ENCODE results near the gene CCDC50.

CCDC50 gene

DNA sequence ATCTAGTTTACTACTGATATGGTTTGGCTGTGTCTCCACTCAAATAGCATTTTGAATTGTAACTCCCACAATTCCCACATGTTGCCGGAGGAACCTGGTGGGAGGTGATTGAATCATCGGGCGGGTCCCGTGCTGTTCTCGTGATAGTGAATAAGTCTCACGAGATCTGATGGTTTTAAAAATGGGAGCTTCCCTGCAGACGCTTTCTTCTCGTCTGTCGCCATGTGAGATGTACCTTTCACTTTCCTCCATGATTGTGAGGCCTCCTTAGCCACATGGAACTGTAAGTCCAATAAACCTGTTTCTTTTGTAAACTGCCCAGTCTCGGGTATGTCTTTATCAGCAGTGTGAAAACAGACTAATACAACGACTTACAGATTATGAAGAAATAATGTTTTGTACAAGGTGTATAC lies 96.1 kb downstream of the CCDC50 start:
- DNase-seq (ENCODE audit: low spot score) = no peak

DNA sequence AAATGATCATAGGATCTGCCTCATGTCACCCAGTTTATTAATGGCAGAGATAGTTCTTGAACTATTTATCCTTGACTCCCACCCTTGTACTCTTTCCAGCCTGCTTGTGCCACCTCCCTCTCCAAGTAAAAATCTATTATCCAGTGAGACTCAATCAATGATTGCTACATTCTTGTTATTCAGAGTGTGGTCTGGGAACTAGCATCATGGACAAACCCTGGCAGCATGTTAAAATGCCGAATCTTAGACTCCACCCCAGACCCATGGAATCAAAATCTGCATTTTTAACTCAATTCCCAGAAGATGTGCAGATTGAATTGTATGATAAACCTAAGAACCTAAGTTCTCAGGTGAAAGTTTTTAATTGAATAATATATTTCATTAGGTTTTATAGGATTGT lies 97.1 kb downstream of the CCDC50 start:
- DNase-seq (ENCODE audit: low spot score) = no peak

GRCh38 chr3:191428177-191428576 lies 99.0 kb downstream of the CCDC50 start:
- no peak for DNase-seq (ENCODE audit: low spot score)

- no peak for DNase-seq (ENCODE audit: low spot score)
Measured at GRCh38 chr3:191430103-191430502, 100.9 kb downstream of the CCDC50 start.

DNA sequence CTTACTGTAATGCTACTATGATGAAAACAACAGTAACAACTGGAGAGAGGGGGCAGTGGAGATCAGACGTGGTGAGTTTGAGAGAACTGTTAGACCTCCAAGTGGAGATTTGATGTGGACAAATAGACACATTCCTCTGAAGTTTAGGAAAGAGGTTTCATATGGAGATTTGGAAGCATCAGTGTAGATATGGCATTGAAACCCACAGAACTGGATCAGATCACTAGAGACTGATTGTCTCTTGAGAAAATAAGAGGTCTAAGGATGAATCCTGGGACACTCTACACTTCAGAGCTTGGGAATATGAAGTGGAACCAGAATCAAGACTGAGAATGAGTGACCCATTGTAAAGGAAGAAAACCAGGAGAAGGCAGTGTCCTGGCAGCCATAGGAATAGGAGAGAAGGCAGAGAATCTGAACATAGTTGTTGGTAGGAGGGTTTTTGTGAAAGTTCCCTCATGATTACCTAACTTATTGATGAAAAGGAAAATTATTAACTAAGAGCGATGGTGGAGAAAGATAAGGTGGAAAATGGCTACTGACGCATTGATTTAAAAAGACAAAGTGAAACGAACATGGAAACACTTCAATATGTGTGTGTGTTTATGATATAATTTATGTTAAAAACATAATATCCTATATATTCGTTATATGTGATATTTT lies 102.1 kb downstream of the CCDC50 start:
- DNase-seq (ENCODE audit: low spot score) = no peak

DNA sequence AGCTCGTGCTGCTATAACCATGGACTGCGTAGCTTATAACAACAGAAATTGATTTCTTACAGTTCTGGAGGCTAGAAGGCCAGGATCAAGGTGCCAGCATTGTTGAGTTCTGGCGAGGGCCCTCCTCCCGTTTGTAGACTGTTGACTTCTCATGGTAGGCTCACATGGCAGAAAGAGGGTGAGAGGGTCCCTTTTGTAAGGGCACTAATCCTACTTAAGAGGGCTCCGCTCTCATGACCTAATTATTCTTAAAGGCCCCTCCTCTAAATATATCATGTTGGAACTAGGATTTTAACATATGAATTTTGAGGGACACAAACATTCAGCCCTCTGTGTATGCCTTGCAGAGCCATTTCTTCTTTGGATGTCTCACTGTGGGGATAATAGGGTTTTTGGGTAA lies 103.0 kb downstream of the CCDC50 start:
- DNase-seq (ENCODE audit: low spot score) = no peak

DNA sequence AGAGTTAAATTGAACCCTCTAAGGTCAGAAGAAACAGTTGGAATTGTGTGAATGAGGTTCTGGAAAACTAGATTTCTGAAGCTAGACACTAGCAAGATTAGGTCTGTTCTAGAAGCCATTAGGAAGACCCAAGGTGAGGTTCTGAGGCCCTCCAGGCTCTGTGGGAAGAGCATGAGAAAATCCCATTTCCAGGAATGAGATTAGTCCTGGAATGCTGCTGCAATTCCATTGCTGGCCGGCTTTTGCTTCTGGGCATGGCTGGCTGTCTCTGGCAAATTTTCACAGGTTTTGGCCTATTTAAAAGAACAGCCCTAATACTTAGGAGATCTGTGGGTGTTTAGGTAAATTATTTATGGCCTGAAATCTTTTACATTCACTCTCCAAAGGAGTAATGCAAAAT lies 104.8 kb downstream of the CCDC50 start:
- DNase-seq (ENCODE audit: low spot score) = no peak

DNA sequence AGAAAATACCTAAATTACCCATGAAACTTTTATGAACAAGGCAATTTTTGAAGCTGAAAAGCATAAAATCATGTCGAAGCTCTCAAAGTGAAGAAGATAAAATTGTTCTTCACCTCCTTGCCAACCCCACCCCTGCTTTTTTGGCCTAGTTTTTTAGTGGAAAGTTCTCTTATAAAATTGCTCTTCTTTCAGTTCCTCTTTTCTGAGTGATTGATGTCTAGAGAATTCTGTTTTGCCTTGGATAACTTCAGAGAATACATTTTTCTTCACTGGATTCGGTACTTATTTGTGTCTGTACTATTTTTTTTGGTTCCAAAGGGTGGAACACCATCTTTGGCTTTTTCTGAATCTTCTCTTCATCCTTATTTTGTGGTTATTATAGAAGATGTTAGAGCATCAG lies 106.8 kb downstream of the CCDC50 start:
- DNase-seq (ENCODE audit: low spot score) = no peak

- no peak for DNase-seq (ENCODE audit: low spot score)
Measured at GRCh38 chr3:191438150-191438814, 109.1 kb downstream of the CCDC50 start.

GRCh38 chr3:191440532-191440931 lies 111.3 kb downstream of the CCDC50 start:
- no peak for DNase-seq (ENCODE audit: low spot score)

GRCh38 chr3:191441687-191442086 lies 112.5 kb downstream of the CCDC50 start:
- no peak for DNase-seq (ENCODE audit: low spot score)

DNA sequence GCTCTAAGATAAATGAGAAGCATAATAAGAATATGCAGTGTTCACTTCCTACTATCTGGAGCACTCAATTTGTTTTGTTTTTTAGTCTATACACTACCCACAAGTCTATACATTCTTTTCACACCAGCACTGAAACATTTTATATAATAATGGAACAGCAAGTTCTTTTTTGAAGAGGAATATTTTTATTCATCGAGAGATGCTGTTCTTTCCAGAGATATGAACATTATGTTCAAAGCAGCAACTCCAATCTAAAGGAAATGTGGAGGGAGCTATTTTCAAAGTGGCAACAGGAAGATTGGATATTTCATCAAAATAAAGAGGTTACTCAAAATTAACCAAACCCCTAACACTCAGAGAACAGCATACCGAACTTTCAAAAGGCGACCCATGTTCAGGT lies 115.4 kb downstream of the CCDC50 start:
- DNase-seq (ENCODE audit: low spot score) = no peak

Measured in AG08396 (cell line).